ENCODE measurements around the gene MINAR1. TPM values are rescaled to one million over a fixed set of nuclear protein-coding genes. Genes with fewer than 3 reads are reported as not detected.

MINAR1 gene
- total RNA-seq: under 1 TPM; 0.25 to 0.64 (median 0.33) TPM

- WGBS, 2 donors: 0 to 1% methylated on average over 5 to 29 of the region's 84 CpGs
- no peak for DNase-seq (ENCODE audit: low spot score in 2 of 2)
- intact Hi-C loops (cut with DNase I; ENCODE audit: low total_unique reads): no loop called here
Observed at GRCh38 chr15:79431636-79432344, at the start of gene MINAR1. Gene MINAR1 (plus strand): TSS chr15:79432336. CDS start chr15:79456148, 23,812 bp downstream.

GRCh38 chr15:79394231-79394630 is 37.9 kb upstream of the MINAR1 start:
- TF ChIP-seq POLR2A (IDR thresholded peaks at IDR 0.05) (no peak), CTCF (IDR thresholded peaks at IDR 0.05) (no peak)
- 45% methylated on average over 4 of the region's 4 CpGs for WGBS, 2 donors
- intact Hi-C loops (cut with DNase I; ENCODE audit: low total_unique reads): no loop called here
- DNase-seq (ENCODE audit: low spot score in 2 of 2): no peak
- H3K4me3 ChIP-seq (ENCODE audit: low read depth, poor library complexity, severe bottlenecking): no peak overlapping the region

More at GRCh38 chr15:79431636-79432344, at the start of gene MINAR1:
- peak within 1 kb of the TSS; percentile 7 for H3K4me3 ChIP-seq (ENCODE audit: low read depth, poor library complexity, severe bottlenecking)
- no peak for TF ChIP-seq POLR2A (IDR thresholded peaks at IDR 0.05)
- no peak for TF ChIP-seq CTCF (IDR thresholded peaks at IDR 0.05)

GRCh38 chr15:79396850-79397249 is 35.3 kb upstream of the MINAR1 start:
- no peak overlapping the region for H3K4me3 ChIP-seq (ENCODE audit: low read depth, poor library complexity, severe bottlenecking)
- no peak for TF ChIP-seq POLR2A (IDR thresholded peaks at IDR 0.05)
- no peak for TF ChIP-seq CTCF (IDR thresholded peaks at IDR 0.05)
- 55 to 68% methylated on average over 6 of the region's 6 CpGs for WGBS, 2 donors
- intact Hi-C loops (cut with DNase I; ENCODE audit: low total_unique reads): no loop called here
- DNase-seq (ENCODE audit: low spot score in 2 of 2): no peak

- no peak for DNase-seq (ENCODE audit: low spot score in 2 of 2)
- H3K4me3 ChIP-seq (ENCODE audit: low read depth, poor library complexity, severe bottlenecking): no peak overlapping the region
- intact Hi-C loops (cut with DNase I; ENCODE audit: low total_unique reads): no loop called here
- no peak for TF ChIP-seq POLR2A (IDR thresholded peaks at IDR 0.05)
- TF ChIP-seq CTCF (IDR thresholded peaks at IDR 0.05): no peak
- 83 to 97% methylated on average over 3 of the region's 3 CpGs for WGBS, 2 donors
Observed at GRCh38 chr15:79397269-79397910, 34.7 kb upstream of the MINAR1 start.

GRCh38 chr15:79399606-79400005 is 32.5 kb upstream of the MINAR1 start:
- no peak for TF ChIP-seq POLR2A (IDR thresholded peaks at IDR 0.05)
- no peak for TF ChIP-seq CTCF (IDR thresholded peaks at IDR 0.05)
- DNase-seq (ENCODE audit: low spot score in 2 of 2): no peak
- no peak overlapping the region for H3K4me3 ChIP-seq (ENCODE audit: low read depth, poor library complexity, severe bottlenecking)
- intact Hi-C loops (cut with DNase I; ENCODE audit: low total_unique reads): no loop called here
- 87 to 89% methylated on average over 4 of the region's 4 CpGs for WGBS, 2 donors

Data from lower leg skin (tissue), 4 donors.